ENCODE measurements around the gene BBS12.

DNA sequence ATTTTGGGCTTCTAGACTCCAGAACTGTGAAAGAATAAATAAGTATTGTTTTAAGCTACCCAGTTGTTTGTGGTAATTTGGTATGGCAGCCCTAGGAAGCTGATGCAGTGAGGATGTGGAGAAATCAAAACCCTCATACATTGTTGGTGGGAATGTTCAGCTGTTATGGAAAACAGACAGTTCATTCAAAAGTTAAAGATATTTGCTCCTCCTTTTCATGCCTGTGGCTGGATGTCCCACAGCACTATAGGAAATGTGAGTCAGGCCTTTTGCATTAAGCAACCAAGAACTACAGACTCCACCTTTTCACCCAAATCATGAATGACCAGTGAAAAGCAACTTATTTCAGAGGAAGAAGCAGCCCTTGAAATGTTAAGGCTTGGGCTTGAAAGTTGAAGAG lies 6.7 kb downstream of the BBS12 start:
- TF ChIP-seq RAD21 (IDR thresholded peaks at IDR 0.05; ENCODE audit: low read depth) (no peak), USF1 (IDR thresholded peaks at IDR 0.05) (no peak), NFIC (IDR thresholded peaks at IDR 0.05) (no peak), YY1 (IDR thresholded peaks at IDR 0.05; ENCODE audit: low read depth) (no peak), CEBPB (IDR thresholded peaks at IDR 0.05) (no peak)
- TF ChIP-seq, protein P1, sequence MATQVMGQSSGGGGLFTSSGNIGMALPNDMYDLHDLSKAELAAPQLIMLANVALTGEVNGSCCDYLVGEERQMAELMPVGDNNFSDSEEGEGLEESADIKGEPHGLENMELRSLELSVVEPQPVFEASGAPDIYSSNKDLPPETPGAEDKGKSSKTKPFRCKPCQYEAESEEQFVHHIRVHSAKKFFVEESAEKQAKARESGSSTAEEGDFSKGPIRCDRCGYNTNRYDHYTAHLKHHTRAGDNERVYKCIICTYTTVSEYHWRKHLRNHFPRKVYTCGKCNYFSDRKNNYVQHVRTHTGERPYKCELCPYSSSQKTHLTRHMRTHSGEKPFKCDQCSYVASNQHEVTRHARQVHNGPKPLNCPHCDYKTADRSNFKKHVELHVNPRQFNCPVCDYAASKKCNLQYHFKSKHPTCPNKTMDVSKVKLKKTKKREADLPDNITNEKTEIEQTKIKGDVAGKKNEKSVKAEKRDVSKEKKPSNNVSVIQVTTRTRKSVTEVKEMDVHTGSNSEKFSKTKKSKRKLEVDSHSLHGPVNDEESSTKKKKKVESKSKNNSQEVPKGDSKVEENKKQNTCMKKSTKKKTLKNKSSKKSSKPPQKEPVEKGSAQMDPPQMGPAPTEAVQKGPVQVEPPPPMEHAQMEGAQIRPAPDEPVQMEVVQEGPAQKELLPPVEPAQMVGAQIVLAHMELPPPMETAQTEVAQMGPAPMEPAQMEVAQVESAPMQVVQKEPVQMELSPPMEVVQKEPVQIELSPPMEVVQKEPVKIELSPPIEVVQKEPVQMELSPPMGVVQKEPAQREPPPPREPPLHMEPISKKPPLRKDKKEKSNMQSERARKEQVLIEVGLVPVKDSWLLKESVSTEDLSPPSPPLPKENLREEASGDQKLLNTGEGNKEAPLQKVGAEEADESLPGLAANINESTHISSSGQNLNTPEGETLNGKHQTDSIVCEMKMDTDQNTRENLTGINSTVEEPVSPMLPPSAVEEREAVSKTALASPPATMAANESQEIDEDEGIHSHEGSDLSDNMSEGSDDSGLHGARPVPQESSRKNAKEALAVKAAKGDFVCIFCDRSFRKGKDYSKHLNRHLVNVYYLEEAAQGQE (IDR thresholded peaks at IDR 0.05; ENCODE audit: low read depth) = no peak

Measured in Ishikawa (cell line).